Hepatocyte (in vitro differentiated cells): ENCODE measurements around the gene STXBP6.

ENCODE experiments used
- CTCF ChIP-seq: fragments of 200-600 bp; sonication (generic); IDR thresholded peaks from 2 replicates; pipeline ENCODE4 v1.5.1; 2016; ENCODE audit warnings: antibody characterized with exemption, mild to moderate bottlenecking; ENCODE audit not compliant: poor library complexity
- EZH2 ChIP-seq: fragments of 200-600 bp; sonication (generic); IDR thresholded peaks from 2 replicates; pipeline ENCODE4 v1.6.1; 2016; ENCODE audit warnings: antibody characterized with exemption, mild to moderate bottlenecking, borderline replicate concordance
- EZH2phosphoT487 ChIP-seq: fragments of 200-600 bp; sonication (generic); IDR thresholded peaks from one replicate; pipeline ENCODE4 v1.6.1; 2018; ENCODE audit warnings: antibody characterized with exemption, mild to moderate bottlenecking, low read depth, moderate library complexity; ENCODE audit not compliant: unreplicated experiment, severe bottlenecking

GRCh38 chr14:24890716-24891115 is 159.2 kb downstream of the STXBP6 start:
- TF ChIP-seq CTCF = no peak
- TF ChIP-seq EZH2 = no peak
- no peak for TF ChIP-seq EZH2phosphoT487
